ENCODE data around the gene ARL10.

The ARL10 gene

GRCh38 chr5:176387384-176387925, 22.2 kb downstream of the ARL10 start:
- no peaks in the 10 kb centered on the region for H3K9me3 ChIP-seq (ENCODE audit: insufficient read depth, low read length, severe bottlenecking)
- H3K9ac ChIP-seq (ENCODE audit: low read depth, low read length) = peak overlapping the region; percentile 84
- H3K36me3 ChIP-seq (ENCODE audit: insufficient read depth, low read length) = peaks cover 74% of the 10 kb centered on the region
- peak overlapping the region; percentile 95 to 97 for H3K4me3 ChIP-seq (ENCODE audit: low read depth in 1 of 2, low read length in 2 of 2)
- DNase-seq (no peak), ATAC-seq (ENCODE audit: insufficient read depth, low read depth) (no peak)
- no peak for TF ChIP-seq EZH2 (IDR thresholded peaks at IDR 0.05; ENCODE audit: borderline replicate concordance, low read depth, low read length, severe bottlenecking)
- H3K79me2 ChIP-seq (ENCODE audit: insufficient read depth, low read length) = peaks cover 57% of the 10 kb centered on the region
- peaks cover 46% of the 10 kb centered on the region for H4K20me1 ChIP-seq (ENCODE audit: insufficient read depth, low read length)
- H3K4me1 ChIP-seq (ENCODE audit: insufficient read depth, low read length) = peaks cover 33% of the 10 kb centered on the region
- peak overlapping the region; percentile 99 for H3K27ac ChIP-seq (ENCODE audit: low read length)
- H2AFZ ChIP-seq (ENCODE audit: low read depth, low read length) = peak overlapping the region; percentile 92; the same call in 1 of the 2 replicates
- no peaks in the 10 kb centered on the region for H3K27me3 ChIP-seq (ENCODE audit: insufficient read depth, low read length, poor library complexity)
- H3K4me2 ChIP-seq (ENCODE audit: insufficient read depth, low read length) = peak overlapping the region; percentile 92

GRCh38 chr5:176388003-176388443, 22.7 kb downstream of the ARL10 start:
- peaks cover 41% of the 10 kb centered on the region for H4K20me1 ChIP-seq (ENCODE audit: insufficient read depth, low read length)
- peaks cover 33% of the 10 kb centered on the region for H3K4me1 ChIP-seq (ENCODE audit: insufficient read depth, low read length)
- peak overlapping the region; percentile 95 to 97 for H3K4me3 ChIP-seq (ENCODE audit: low read depth in 1 of 2, low read length in 2 of 2)
- peak overlapping the region; percentile 92 for H3K4me2 ChIP-seq (ENCODE audit: insufficient read depth, low read length)
- ATAC-seq (ENCODE audit: insufficient read depth, low read depth) (peak; percentile 0; the same call in 2 of the 3 replicates), DNase-seq (peak; percentile 32)
- no peak for TF ChIP-seq CTCF (IDR thresholded peaks at IDR 0.05; ENCODE audit: borderline replicate concordance, extremely low read depth, low read length, poor library complexity, severe bottlenecking)
- no peak for TF ChIP-seq EZH2 (IDR thresholded peaks at IDR 0.05; ENCODE audit: borderline replicate concordance, low read depth, low read length, severe bottlenecking)
- peaks cover 74% of the 10 kb centered on the region for H3K36me3 ChIP-seq (ENCODE audit: insufficient read depth, low read length)
- H3K79me2 ChIP-seq (ENCODE audit: insufficient read depth, low read length) = peaks cover 57% of the 10 kb centered on the region
- peak overlapping the region; percentile 84 for H3K9ac ChIP-seq (ENCODE audit: low read depth, low read length)
- no peaks in the 10 kb centered on the region for H3K9me3 ChIP-seq (ENCODE audit: insufficient read depth, low read length, severe bottlenecking)
- peak overlapping the region; percentile 99 for H3K27ac ChIP-seq (ENCODE audit: low read length)
- peak overlapping the region; percentile 92 for H2AFZ ChIP-seq (ENCODE audit: low read depth, low read length)
- no peaks in the 10 kb centered on the region for H3K27me3 ChIP-seq (ENCODE audit: insufficient read depth, low read length, poor library complexity)

- Histone ChIP-seq H3K27me3 (ENCODE audit: insufficient read depth, low read length, poor library complexity) (no peaks in the 10 kb centered on the region), H3K4me2 (ENCODE audit: insufficient read depth, low read length) (peak within 1 kb of the TSS; percentile 92), H3K4me3 (ENCODE audit: low read depth in 1 of 2, low read length in 2 of 2) (peak within 1 kb of the TSS; percentile 95 to 97), H3K79me2 (ENCODE audit: insufficient read depth, low read length) (peaks cover 57% of the 10 kb centered on the region), H2AFZ (ENCODE audit: low read depth, low read length) (peak within 1 kb of the TSS; percentile 92), H3K27ac (ENCODE audit: low read length) (peak within 1 kb of the TSS; percentile 99), H3K36me3 (ENCODE audit: insufficient read depth, low read length) (peaks cover 74% of the 10 kb centered on the region), H3K9me3 (ENCODE audit: insufficient read depth, low read length, severe bottlenecking) (no peaks in the 10 kb centered on the region), H3K9ac (ENCODE audit: low read depth, low read length) (peak within 1 kb of the TSS; percentile 84), H4K20me1 (ENCODE audit: insufficient read depth, low read length) (peaks cover 35% of the 10 kb centered on the region), H3K4me1 (ENCODE audit: insufficient read depth, low read length) (peaks cover 33% of the 10 kb centered on the region)
- peak; percentile 88 for ATAC-seq (ENCODE audit: insufficient read depth, low read depth)
- DNase-seq = peak; percentile 99
- TF ChIP-seq EZH2 (IDR thresholded peaks at IDR 0.05; ENCODE audit: borderline replicate concordance, low read depth, low read length, severe bottlenecking) = no peak
- no peak for TF ChIP-seq CTCF (IDR thresholded peaks at IDR 0.05; ENCODE audit: borderline replicate concordance, extremely low read depth, low read length, poor library complexity, severe bottlenecking)
Measured at GRCh38 chr5:176388444-176389134, 23.3 kb downstream of the ARL10 start, which contains the start of the genes HIGD2A and NOP16. Gene HIGD2A, plus strand, starts transcription at chr5:176388751. Its CDS starts 69 bp downstream, at chr5:176388820. Gene NOP16, minus strand, starts transcription at chr5:176388598. Its CDS starts 59 bp downstream, at chr5:176388539.

All from DND-41 (cell line).